ENCODE data around the gene PSORS1C2. TPM values are rescaled to one million over a fixed set of nuclear protein-coding genes. Genes with fewer than 3 reads are reported as not detected.

PSORS1C2 gene
- total RNA-seq, 1 experiment from 2014 or later: not detected

GRCh38 chr6:31132806-31133205, 6.1 kb downstream of the PSORS1C2 start:
- H3K27ac ChIP-seq (ENCODE audit: low read depth, low read length, poor library complexity, severe bottlenecking): no peak overlapping the region
- H3K36me3 ChIP-seq (ENCODE audit: insufficient read depth, low read length, poor library complexity, severe bottlenecking): no peaks in the 10 kb centered on the region
- no peak for DNase-seq (ENCODE audit: low spot score)
- H3K9me3 ChIP-seq (ENCODE audit: low read depth, low read length, poor library complexity, severe bottlenecking): no peaks in the 10 kb centered on the region
- no peak overlapping the region for H3K4me3 ChIP-seq (ENCODE audit: low read depth, low read length, poor library complexity, severe bottlenecking)
- no peaks in the 10 kb centered on the region for H3K27me3 ChIP-seq (replicated peaks; ENCODE audit: insufficient read depth, low read depth, low read length, poor library complexity)
- ChIA-PET POLR2A (ENCODE audit: low non-redundant PET) (no interaction called here), CTCF (no interaction called here)
- TF ChIP-seq EZH2 (IDR thresholded peaks at IDR 0.05; ENCODE audit: borderline replicate concordance, low read depth, low read length, poor library complexity, severe bottlenecking): no peak
- TF ChIP-seq CTCF (conservative IDR thresholded peaks at IDR 0.05; ENCODE audit: low read depth, low read length): no peak
- no TSS peak for BruUV-seq (replicated peaks)
- intact Hi-C loops (cut with micrococcal nuclease; ENCODE audit: unreplicated experiment): no loop called here
- peaks cover 7% of the 10 kb centered on the region for H3K4me1 ChIP-seq (ENCODE audit: insufficient read depth, low read length, poor library complexity, severe bottlenecking)

DNA sequence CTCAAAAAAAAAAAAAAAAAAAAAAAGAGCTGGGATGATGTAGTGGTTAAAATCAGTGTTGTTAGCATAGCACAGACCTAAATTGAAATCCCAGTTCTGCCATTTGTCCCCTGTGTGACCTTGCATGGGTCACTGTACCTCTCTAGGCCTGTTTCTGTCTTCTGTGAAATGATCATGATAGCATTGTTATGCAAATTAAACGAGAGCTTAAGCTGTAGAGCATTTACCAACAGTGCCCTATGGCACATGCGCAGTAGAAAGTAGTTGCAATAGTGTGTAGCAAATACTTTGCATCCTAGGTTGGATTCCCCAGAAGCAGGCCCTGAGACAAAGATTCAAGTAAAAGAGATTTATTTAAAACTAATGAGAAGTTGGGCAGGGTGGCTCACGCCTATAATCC, 7.3 kb downstream of the PSORS1C2 start:
- Histone ChIP-seq H3K27me3 (replicated peaks; ENCODE audit: insufficient read depth, low read depth, low read length, poor library complexity) (no peaks in the 10 kb centered on the region), H3K36me3 (ENCODE audit: insufficient read depth, low read length, poor library complexity, severe bottlenecking) (no peaks in the 10 kb centered on the region), H3K27ac (ENCODE audit: low read depth, low read length, poor library complexity, severe bottlenecking) (no peak overlapping the region), H3K4me3 (ENCODE audit: low read depth, low read length, poor library complexity, severe bottlenecking) (no peak overlapping the region), H3K9me3 (ENCODE audit: low read depth, low read length, poor library complexity, severe bottlenecking) (no peaks in the 10 kb centered on the region), H3K4me1 (ENCODE audit: insufficient read depth, low read length, poor library complexity, severe bottlenecking) (peaks cover 7% of the 10 kb centered on the region)
- ChIA-PET POLR2A (ENCODE audit: low non-redundant PET) (no interaction called here), CTCF (interaction anchor here (0.6 to 1.3 kb wide), 2 partner anchors 27 to 249 kb away, joined by 3 read pairs; partner anchors contain the start of gene TCF19)
- DNase-seq (ENCODE audit: low spot score): no peak
- BruUV-seq (replicated peaks): no TSS peak
- TF ChIP-seq EZH2 (IDR thresholded peaks at IDR 0.05; ENCODE audit: borderline replicate concordance, low read depth, low read length, poor library complexity, severe bottlenecking) (no peak), CTCF (conservative IDR thresholded peaks at IDR 0.05; ENCODE audit: low read depth, low read length) (no peak)
- intact Hi-C loops (cut with micrococcal nuclease; ENCODE audit: unreplicated experiment): no loop called here

DNA sequence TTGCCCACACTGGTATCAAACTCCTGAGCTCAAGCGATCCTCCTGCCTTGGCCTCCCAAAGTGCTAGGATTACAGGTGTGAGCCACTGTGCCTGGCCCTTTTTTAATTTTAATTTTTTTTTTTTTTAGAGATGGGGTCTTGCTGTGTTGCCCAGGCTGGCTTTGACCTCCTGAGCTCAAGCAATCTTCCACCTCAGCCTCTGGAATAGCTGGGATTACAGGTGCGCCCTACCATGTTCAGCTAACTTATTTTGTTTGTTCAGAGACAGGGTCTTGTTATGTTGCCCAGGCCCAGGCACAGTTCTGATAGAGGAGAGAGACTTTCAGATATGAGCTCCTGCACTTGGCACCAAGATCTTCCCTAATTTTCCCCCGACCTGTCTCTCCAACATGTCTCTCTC, 8.1 kb downstream of the PSORS1C2 start:
- CTCF ChIA-PET: interaction anchor here (0.5 kb wide), 1 partner anchor 395 kb away, joined by 4 read pairs; no protein-coding TSS in a partner anchor
- TF ChIP-seq CTCF (conservative IDR thresholded peaks at IDR 0.05; ENCODE audit: low read depth, low read length): no peak
- TF ChIP-seq EZH2 (IDR thresholded peaks at IDR 0.05; ENCODE audit: borderline replicate concordance, low read depth, low read length, poor library complexity, severe bottlenecking): no peak
- Histone ChIP-seq H3K27me3 (replicated peaks; ENCODE audit: insufficient read depth, low read depth, low read length, poor library complexity) (no peaks in the 10 kb centered on the region), H3K4me1 (ENCODE audit: insufficient read depth, low read length, poor library complexity, severe bottlenecking) (peaks cover 8% of the 10 kb centered on the region), H3K36me3 (ENCODE audit: insufficient read depth, low read length, poor library complexity, severe bottlenecking) (no peaks in the 10 kb centered on the region), H3K9me3 (ENCODE audit: low read depth, low read length, poor library complexity, severe bottlenecking) (no peaks in the 10 kb centered on the region), H3K27ac (ENCODE audit: low read depth, low read length, poor library complexity, severe bottlenecking) (no peak overlapping the region), H3K4me3 (ENCODE audit: low read depth, low read length, poor library complexity, severe bottlenecking) (no peak overlapping the region)
- intact Hi-C loops (cut with micrococcal nuclease; ENCODE audit: unreplicated experiment): no loop called here
- POLR2A ChIA-PET (ENCODE audit: low non-redundant PET): no interaction called here
- no peak for DNase-seq (ENCODE audit: low spot score)
- BruUV-seq (replicated peaks): no TSS peak
